Nephron (organoid): Measurements from ENCODE around the gene MAML2.
A peak's percentile ranks its signal among the peaks of the same experiment; 100 is the strongest.

Experiments
- H3K27ac Mint-ChIP-seq, 3 experiments: 2 replicates each; pipeline ENCODE4 v1.8.0; 2020; ENCODE audit warnings: mixed read lengths in 3 of 3, mild to moderate bottlenecking in 2 of 3, moderate library complexity in 1 of 3
- H3K27me3 Mint-ChIP-seq: 2 replicates; pipeline ENCODE4 v1.8.0; 2021; ENCODE audit warnings: low read depth, mild to moderate bottlenecking, moderate library complexity, mixed read lengths
- H3K36me3 Mint-ChIP-seq: 2 replicates; pipeline ENCODE4 v1.8.0; 2020; ENCODE audit warnings: low read depth, mixed read lengths
- H3K4me1 Mint-ChIP-seq: 2 replicates; pipeline ENCODE4 v1.8.0; 2020; ENCODE audit warnings: mixed read lengths
- H3K4me3 Mint-ChIP-seq, 3 experiments: 2 replicates each; pipeline ENCODE4 v1.8.0; 2020; ENCODE audit warnings: mild to moderate bottlenecking in 3 of 3, mixed read lengths in 3 of 3, moderate library complexity in 2 of 3
- H3K9me3 Mint-ChIP-seq: 2 replicates; pipeline ENCODE4 v1.8.0; 2020; ENCODE audit warnings: mixed read lengths
- TF ChIP-seq, protein P1 (sequence below), 3 experiments: fragments of 200-600 bp; sonication (generic); IDR thresholded peaks; one replicate each; pipeline ENCODE4 v1.5.0; 2021; ENCODE audit warnings: antibody characterized with exemption in 3 of 3; ENCODE audit not compliant: unreplicated experiment in 3 of 3

MAML2 gene

DNA sequence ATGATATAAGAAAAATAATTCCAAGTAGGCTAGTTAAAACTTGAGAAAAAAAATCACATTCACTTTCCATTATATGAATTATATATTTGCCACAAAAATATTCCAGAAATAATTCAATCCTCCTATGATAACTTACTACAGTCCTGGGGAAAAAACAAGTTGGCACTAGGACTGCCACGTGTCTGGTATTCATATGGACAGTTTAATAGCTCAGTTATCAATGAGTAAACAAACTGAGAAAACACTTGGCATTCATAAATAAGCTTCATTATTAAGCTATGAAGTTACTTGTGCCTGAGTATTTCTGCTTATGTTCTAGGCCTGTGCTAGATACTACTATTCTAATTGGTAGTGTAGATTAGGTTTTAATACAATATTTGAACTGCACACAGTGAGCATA lies 22.5 kb upstream of the MAML2 start:
- Mint-ChIP-seq H3K9me3 (peaks cover 6% of the 10 kb centered on the region), H3K4me1 (no peaks in the 10 kb centered on the region), H3K27me3 (no peaks in the 10 kb centered on the region), H3K36me3 (peaks cover 42% of the 10 kb centered on the region), H3K4me3 (no peak overlapping the region), H3K27ac (no peak overlapping the region)
- TF ChIP-seq, protein P1, sequence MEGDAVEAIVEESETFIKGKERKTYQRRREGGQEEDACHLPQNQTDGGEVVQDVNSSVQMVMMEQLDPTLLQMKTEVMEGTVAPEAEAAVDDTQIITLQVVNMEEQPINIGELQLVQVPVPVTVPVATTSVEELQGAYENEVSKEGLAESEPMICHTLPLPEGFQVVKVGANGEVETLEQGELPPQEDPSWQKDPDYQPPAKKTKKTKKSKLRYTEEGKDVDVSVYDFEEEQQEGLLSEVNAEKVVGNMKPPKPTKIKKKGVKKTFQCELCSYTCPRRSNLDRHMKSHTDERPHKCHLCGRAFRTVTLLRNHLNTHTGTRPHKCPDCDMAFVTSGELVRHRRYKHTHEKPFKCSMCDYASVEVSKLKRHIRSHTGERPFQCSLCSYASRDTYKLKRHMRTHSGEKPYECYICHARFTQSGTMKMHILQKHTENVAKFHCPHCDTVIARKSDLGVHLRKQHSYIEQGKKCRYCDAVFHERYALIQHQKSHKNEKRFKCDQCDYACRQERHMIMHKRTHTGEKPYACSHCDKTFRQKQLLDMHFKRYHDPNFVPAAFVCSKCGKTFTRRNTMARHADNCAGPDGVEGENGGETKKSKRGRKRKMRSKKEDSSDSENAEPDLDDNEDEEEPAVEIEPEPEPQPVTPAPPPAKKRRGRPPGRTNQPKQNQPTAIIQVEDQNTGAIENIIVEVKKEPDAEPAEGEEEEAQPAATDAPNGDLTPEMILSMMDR (IDR thresholded peaks at IDR 0.05; ENCODE audit: unreplicated experiment in 3 of 3), result no peak

GRCh38 chr11:96361778-96362177 lies 18.8 kb upstream of the MAML2 start:
- Mint-ChIP-seq H3K36me3 (peaks cover 28% of the 10 kb centered on the region), H3K4me3 (no peak overlapping the region), H3K4me1 (no peaks in the 10 kb centered on the region), H3K9me3 (no peaks in the 10 kb centered on the region), H3K27ac (no peak overlapping the region), H3K27me3 (no peaks in the 10 kb centered on the region)
- TF ChIP-seq, protein P1 (IDR thresholded peaks at IDR 0.05; ENCODE audit: unreplicated experiment in 3 of 3), result no peak

DNA sequence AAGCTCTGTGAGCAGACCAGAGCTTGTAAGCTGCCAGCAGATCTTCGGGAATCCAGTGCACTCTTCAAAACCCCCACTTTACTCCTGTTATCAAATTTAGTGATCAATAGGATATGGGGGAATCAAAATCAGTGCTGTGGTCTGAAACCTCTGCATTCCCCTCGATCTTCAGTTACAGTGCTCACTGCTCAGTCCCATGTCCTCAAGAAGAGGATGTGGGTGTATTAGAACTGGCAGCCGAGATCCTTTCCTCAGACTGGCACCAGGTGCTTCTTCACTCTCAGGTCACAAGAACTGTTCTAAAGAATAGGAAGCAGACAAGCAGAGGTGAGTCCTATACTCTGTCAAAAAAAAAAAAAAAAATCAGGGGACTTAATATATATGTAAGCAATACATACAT lies 15.3 kb upstream of the MAML2 start:
- H3K27me3 Mint-ChIP-seq, result no peaks in the 10 kb centered on the region
- no peaks in the 10 kb centered on the region for H3K9me3 Mint-ChIP-seq
- TF ChIP-seq, protein P1 (IDR thresholded peaks at IDR 0.05; ENCODE audit: unreplicated experiment in 3 of 3), result no peak
- H3K27ac Mint-ChIP-seq, result no peak overlapping the region
- peaks cover 52% of the 10 kb centered on the region for H3K36me3 Mint-ChIP-seq
- H3K4me1 Mint-ChIP-seq, result no peaks in the 10 kb centered on the region
- no peak overlapping the region for H3K4me3 Mint-ChIP-seq

DNA sequence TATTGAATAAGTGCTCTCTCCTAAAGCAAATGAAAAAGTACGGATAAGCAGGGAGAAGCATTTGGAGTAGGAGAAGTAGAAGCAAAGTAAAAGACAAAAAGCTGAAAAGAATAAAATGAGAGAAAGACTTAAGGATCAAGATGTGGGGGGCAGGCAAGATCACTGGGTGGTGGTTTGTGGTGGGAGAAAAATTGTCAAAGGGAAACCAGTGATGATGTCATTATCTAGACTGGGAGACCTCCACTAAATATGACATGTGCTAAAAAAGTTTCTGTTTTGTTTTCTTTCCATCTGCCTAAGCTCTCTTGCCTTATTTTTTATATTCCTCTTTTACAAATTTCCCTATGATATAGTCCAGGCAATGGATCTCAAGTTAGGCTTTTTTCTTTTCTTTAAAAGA lies 14.8 kb upstream of the MAML2 start:
- Mint-ChIP-seq H3K36me3 (peaks cover 52% of the 10 kb centered on the region), H3K9me3 (no peaks in the 10 kb centered on the region), H3K4me1 (no peaks in the 10 kb centered on the region), H3K27ac (no peak overlapping the region), H3K4me3 (no peak overlapping the region), H3K27me3 (no peaks in the 10 kb centered on the region)
- TF ChIP-seq, protein P1 (IDR thresholded peaks at IDR 0.05; ENCODE audit: unreplicated experiment in 3 of 3), result no peak

DNA sequence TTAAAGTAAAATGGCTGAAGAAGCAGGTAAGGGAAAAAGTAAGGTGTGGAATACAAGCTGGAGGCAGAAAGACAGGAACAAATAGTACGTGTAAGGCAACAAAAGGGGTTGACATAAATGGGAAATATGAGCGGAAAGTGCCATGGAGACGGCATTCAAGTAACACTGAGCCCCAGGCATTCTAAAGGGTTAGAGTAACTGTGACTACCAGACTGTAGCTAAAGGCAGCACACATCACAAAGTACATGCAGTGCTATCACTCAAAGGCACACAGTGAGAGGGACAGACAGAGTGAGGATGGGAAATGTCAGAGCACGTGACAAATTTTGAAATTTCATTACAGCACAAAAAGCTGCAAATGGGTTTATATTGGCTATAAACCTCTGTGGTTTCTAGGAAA lies 13.9 kb upstream of the MAML2 start:
- TF ChIP-seq, protein P1 (IDR thresholded peaks at IDR 0.05; ENCODE audit: unreplicated experiment in 3 of 3), result no peak
- no peaks in the 10 kb centered on the region for H3K9me3 Mint-ChIP-seq
- H3K36me3 Mint-ChIP-seq, result peaks cover 48% of the 10 kb centered on the region
- H3K4me3 Mint-ChIP-seq, result no peak overlapping the region
- H3K27ac Mint-ChIP-seq, result no peak overlapping the region
- no peaks in the 10 kb centered on the region for H3K4me1 Mint-ChIP-seq
- no peaks in the 10 kb centered on the region for H3K27me3 Mint-ChIP-seq

GRCh38 chr11:96342014-96342960 lies 708 bp downstream of the MAML2 start:
- peak overlapping the region; percentile 88 to 95 (median 90) for H3K27ac Mint-ChIP-seq
- H3K4me1 Mint-ChIP-seq, result peaks cover 53% of the 10 kb centered on the region
- no peaks in the 10 kb centered on the region for H3K27me3 Mint-ChIP-seq
- no peaks in the 10 kb centered on the region for H3K36me3 Mint-ChIP-seq
- H3K9me3 Mint-ChIP-seq, result peaks cover 3% of the 10 kb centered on the region
- peak overlapping the region; percentile 89 to 97 (median 93) for H3K4me3 Mint-ChIP-seq
- TF ChIP-seq, protein P1 (IDR thresholded peaks at IDR 0.05; ENCODE audit: unreplicated experiment in 3 of 3), result no peak
